MM.1S (cell line): Measurements from ENCODE around the gene ZEB2.

ENCODE experiments used
- DNase-seq: peaks from one replicate; pipeline ENCODE4 v3.0.0-alpha.2; 2015
- H2AFZ ChIP-seq: fragments of 300-600 bp; sonication (generic); 2 replicates; pipeline ENCODE4 v1.6.0; 2016; ENCODE audit warnings: antibody characterized with exemption, low read length
- H3F3A ChIP-seq: fragments of 300-600 bp; sonication (generic); 2 replicates; pipeline ENCODE4 v1.6.1; 2016; ENCODE audit warnings: mild to moderate bottlenecking, antibody characterized with exemption, low read length, moderate library complexity, mixed read lengths; ENCODE audit not compliant: insufficient read depth
- H3K27ac ChIP-seq: fragments of 300-600 bp; sonication (generic); 2 replicates; pipeline ENCODE4 v1.5.1; 2016; ENCODE audit warnings: mild to moderate bottlenecking, low read length
- H3K27me3 ChIP-seq: fragments of 300-600 bp; sonication (generic); replicated peaks from 2 replicates; pipeline ENCODE4 v1.6.0; 2016; ENCODE audit warnings: low read length; ENCODE audit not compliant: insufficient read depth
- H3K36me3 ChIP-seq: fragments of 300-600 bp; sonication (generic); replicated peaks from 2 replicates; pipeline ENCODE4 v1.6.1; 2016; ENCODE audit warnings: mild to moderate bottlenecking, low read length, mixed read lengths; ENCODE audit not compliant: insufficient read depth
- H3K4me1 ChIP-seq: fragments of 300-600 bp; sonication (generic); 2 replicates; pipeline ENCODE4 v1.6.1; 2016; ENCODE audit warnings: low read length, mixed read lengths
- H3K4me2 ChIP-seq: fragments of 300-600 bp; sonication (generic); 2 replicates; pipeline ENCODE4 v1.6.0; 2016; ENCODE audit warnings: low read depth, low read length
- H3K4me3 ChIP-seq: fragments of 300-600 bp; sonication (generic); 2 replicates; pipeline ENCODE4 v1.5.1; 2016; ENCODE audit warnings: low read length, mixed read lengths
- H3K79me2 ChIP-seq: fragments of 300-600 bp; sonication (generic); 2 replicates; pipeline ENCODE4 v1.6.1; 2016; ENCODE audit warnings: mixed run types, low read length, mixed read lengths
- H3K9ac ChIP-seq: fragments of 300-600 bp; sonication (generic); 2 replicates; pipeline ENCODE4 v1.6.1; 2016; ENCODE audit warnings: low read length, mixed read lengths
- H3K9me2 ChIP-seq: fragments of 300-600 bp; sonication (generic); replicated peaks from 2 replicates; pipeline ENCODE4 v1.6.1; 2016; ENCODE audit warnings: mild to moderate bottlenecking, low read length, mixed read lengths; ENCODE audit not compliant: insufficient read depth
- H3K9me3 ChIP-seq: fragments of 300-600 bp; sonication (generic); replicated peaks from 2 replicates; pipeline ENCODE4 v1.6.1; 2016; ENCODE audit warnings: mild to moderate bottlenecking, low read length, mixed read lengths; ENCODE audit not compliant: insufficient read depth
- H4K20me1 ChIP-seq: fragments of 300-600 bp; sonication (generic); 2 replicates; pipeline ENCODE4 v1.6.1; 2016; ENCODE audit warnings: mild to moderate bottlenecking, low read length, moderate library complexity, mixed read lengths; ENCODE audit not compliant: insufficient read depth
- EZH2 ChIP-seq: fragments of 300-600 bp; sonication (generic); optimal IDR thresholded peaks from 2 replicates; pipeline ENCODE3; 2017; ENCODE audit warnings: low read depth, mild to moderate bottlenecking, antibody characterized with exemption, low read length, mixed read lengths
- EZH2phosphoT487 ChIP-seq: fragments of 300-600 bp; sonication (generic); IDR thresholded peaks from 2 replicates; pipeline ENCODE4 v1.6.1; 2018; ENCODE audit warnings: antibody characterized with exemption, low read length
- TF ChIP-seq, protein P1 (sequence below): fragments of 300-600 bp; sonication (generic); IDR thresholded peaks from 2 replicates; pipeline ENCODE4 v1.5.1; 2016; ENCODE audit warnings: antibody characterized with exemption, low read length, mixed read lengths

Gene ZEB2

DNA sequence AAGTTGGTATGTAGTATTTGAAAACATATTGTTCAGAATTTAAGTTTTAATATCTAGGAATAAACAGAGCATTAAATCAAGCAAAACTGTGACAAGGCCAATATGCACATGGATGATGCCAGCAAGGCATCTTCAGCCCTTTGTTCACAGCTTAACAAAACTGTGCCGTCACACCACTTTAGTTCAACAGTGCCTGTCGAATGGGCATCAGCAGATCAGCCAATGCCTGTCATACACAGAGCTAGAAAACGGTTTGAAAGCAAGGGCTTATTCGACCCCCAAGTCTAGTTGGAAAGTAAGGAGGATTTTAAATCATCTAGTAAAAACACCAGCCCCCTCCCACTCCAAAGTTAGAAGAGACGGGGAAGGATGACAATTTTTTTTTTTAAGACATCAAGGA, 16.7 kb downstream of the ZEB2 start:
- DNase-seq: no peak
- Histone ChIP-seq H3K4me2 (no peak overlapping the region), H3K79me2 (no peaks in the 10 kb centered on the region), H3K4me3 (no peak overlapping the region), H3K9me3 (no peaks in the 10 kb centered on the region), H3K27ac (no peak overlapping the region), H3K9ac (no peak overlapping the region), H4K20me1 (no peaks in the 10 kb centered on the region), H3K9me2 (no peaks in the 10 kb centered on the region), H3F3A (no peaks in the 10 kb centered on the region), H3K36me3 (no peaks in the 10 kb centered on the region), H3K4me1 (no peaks in the 10 kb centered on the region), H3K27me3 (no peaks in the 10 kb centered on the region), H2AFZ (no peak overlapping the region)
- TF ChIP-seq EZH2 (no peak), EZH2phosphoT487 (no peak)
- TF ChIP-seq, protein P1, sequence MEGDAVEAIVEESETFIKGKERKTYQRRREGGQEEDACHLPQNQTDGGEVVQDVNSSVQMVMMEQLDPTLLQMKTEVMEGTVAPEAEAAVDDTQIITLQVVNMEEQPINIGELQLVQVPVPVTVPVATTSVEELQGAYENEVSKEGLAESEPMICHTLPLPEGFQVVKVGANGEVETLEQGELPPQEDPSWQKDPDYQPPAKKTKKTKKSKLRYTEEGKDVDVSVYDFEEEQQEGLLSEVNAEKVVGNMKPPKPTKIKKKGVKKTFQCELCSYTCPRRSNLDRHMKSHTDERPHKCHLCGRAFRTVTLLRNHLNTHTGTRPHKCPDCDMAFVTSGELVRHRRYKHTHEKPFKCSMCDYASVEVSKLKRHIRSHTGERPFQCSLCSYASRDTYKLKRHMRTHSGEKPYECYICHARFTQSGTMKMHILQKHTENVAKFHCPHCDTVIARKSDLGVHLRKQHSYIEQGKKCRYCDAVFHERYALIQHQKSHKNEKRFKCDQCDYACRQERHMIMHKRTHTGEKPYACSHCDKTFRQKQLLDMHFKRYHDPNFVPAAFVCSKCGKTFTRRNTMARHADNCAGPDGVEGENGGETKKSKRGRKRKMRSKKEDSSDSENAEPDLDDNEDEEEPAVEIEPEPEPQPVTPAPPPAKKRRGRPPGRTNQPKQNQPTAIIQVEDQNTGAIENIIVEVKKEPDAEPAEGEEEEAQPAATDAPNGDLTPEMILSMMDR: no peak

DNA sequence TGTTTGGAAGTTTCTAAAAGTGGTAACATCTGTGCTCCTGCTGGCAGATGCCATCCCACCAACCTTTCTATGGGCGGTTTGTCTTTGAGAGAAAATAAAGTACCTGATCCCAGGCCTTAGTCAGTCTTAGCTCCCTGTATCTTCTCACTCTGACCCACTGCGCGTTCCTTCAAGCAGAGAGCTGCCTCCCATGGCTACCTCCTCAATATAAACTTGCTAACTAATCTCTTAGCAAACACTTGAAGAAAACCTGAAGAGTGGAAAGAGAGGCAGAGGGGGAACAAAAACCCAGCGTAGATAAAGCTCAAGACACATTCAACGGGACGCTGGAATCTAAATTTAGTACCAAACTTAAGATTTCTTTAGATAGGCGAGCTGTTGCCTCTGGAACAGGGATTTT, 17.6 kb downstream of the ZEB2 start:
- Histone ChIP-seq H3K36me3 (no peaks in the 10 kb centered on the region), H3K4me2 (no peak overlapping the region), H2AFZ (no peak overlapping the region), H3K4me1 (no peaks in the 10 kb centered on the region), H3K9me2 (no peaks in the 10 kb centered on the region), H3K79me2 (no peaks in the 10 kb centered on the region), H3F3A (no peaks in the 10 kb centered on the region), H3K27ac (no peak overlapping the region), H3K27me3 (no peaks in the 10 kb centered on the region), H4K20me1 (no peaks in the 10 kb centered on the region), H3K9me3 (no peaks in the 10 kb centered on the region), H3K4me3 (no peak overlapping the region), H3K9ac (no peak overlapping the region)
- DNase-seq: no peak
- TF ChIP-seq, protein P1: no peak
- TF ChIP-seq EZH2phosphoT487 (no peak), EZH2 (no peak)

DNA sequence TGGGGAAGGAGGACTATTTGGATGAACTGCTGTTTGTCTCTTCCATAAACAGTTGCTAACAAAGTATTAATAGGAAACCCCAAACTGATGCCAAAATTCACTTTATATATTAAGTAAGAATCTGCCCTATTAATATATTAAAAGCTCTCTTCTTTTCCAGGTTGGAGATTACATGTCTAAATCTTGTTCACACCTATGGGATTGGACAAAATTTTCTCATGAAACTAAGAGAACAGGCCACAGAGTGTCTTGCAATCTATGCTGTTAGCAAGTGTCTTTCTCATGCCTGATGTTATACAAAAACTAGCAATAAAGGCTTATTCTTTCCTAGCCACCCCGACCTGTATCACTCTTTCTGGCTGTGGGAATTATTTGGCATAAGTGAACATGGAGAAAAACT, 18.3 kb downstream of the ZEB2 start:
- no peaks in the 10 kb centered on the region for H3K27me3 ChIP-seq
- no peak overlapping the region for H3K4me3 ChIP-seq
- no peaks in the 10 kb centered on the region for H3K9me3 ChIP-seq
- H3K9me2 ChIP-seq: no peaks in the 10 kb centered on the region
- no peak for DNase-seq
- H3K27ac ChIP-seq: no peak overlapping the region
- H3K4me2 ChIP-seq: no peak overlapping the region
- H2AFZ ChIP-seq: no peak overlapping the region
- no peaks in the 10 kb centered on the region for H4K20me1 ChIP-seq
- TF ChIP-seq, protein P1: no peak
- TF ChIP-seq EZH2phosphoT487: no peak
- no peak for TF ChIP-seq EZH2
- no peaks in the 10 kb centered on the region for H3K79me2 ChIP-seq
- H3K36me3 ChIP-seq: no peaks in the 10 kb centered on the region
- H3F3A ChIP-seq: no peaks in the 10 kb centered on the region
- no peak overlapping the region for H3K9ac ChIP-seq
- H3K4me1 ChIP-seq: no peaks in the 10 kb centered on the region

DNA sequence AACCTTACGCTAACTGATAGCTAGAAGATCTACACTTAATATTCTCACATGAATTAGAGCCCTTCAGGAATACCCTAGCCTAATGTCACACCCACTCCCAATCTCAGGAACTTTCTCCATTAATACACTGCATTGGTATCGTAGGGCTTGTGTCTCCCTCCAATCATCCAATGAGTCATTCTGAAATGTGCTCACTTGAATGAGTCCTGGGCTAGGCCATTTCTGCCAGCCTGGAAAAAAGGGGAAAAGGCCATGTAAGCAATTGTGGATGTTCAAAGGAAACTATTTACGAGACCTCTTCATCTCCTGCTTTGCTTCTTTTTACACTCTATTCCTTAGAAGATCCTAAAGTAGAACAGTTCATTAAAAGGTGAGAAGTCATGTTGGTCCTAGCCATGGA, 18.8 kb downstream of the ZEB2 start:
- no peaks in the 10 kb centered on the region for H3K9me2 ChIP-seq
- no peaks in the 10 kb centered on the region for H3K27me3 ChIP-seq
- no peak overlapping the region for H3K9ac ChIP-seq
- H3K4me2 ChIP-seq: no peak overlapping the region
- H3K9me3 ChIP-seq: no peaks in the 10 kb centered on the region
- no peak for TF ChIP-seq EZH2
- TF ChIP-seq, protein P1: no peak
- H3K4me1 ChIP-seq: no peaks in the 10 kb centered on the region
- no peak overlapping the region for H2AFZ ChIP-seq
- no peak for DNase-seq
- no peaks in the 10 kb centered on the region for H4K20me1 ChIP-seq
- H3K79me2 ChIP-seq: no peaks in the 10 kb centered on the region
- no peaks in the 10 kb centered on the region for H3K36me3 ChIP-seq
- no peak overlapping the region for H3K27ac ChIP-seq
- H3K4me3 ChIP-seq: no peak overlapping the region
- no peaks in the 10 kb centered on the region for H3F3A ChIP-seq
